Fibroblast of skin of back (primary cell): Measurements from ENCODE around the gene PCDHA5. TPM values are rescaled to one million over a fixed set of nuclear protein-coding genes. Genes with fewer than 3 reads are reported as not detected.
"Not testable (repeated sequence)": the region's sequence is repeated elsewhere in the genome, so short reads cannot be mapped to it uniquely, and the experiment has no call there.

Experiments
- DNase-seq: peaks from one replicate; pipeline ENCODE4 v3.0.0-alpha.2; 2013
- polyA plus RNA-seq, 2 experiments: library from polyadenylated mRNA; unstranded; fragments of 120-200 nt; gene quantifications; one replicate each; pipeline ENCODE4 v1.2.1, GENCODE V29; 2013; ENCODE audit not compliant: insufficient read length in 2 of 2

Gene PCDHA5
- polyA plus RNA-seq (2013, experiment 1 of 2; ENCODE audit: insufficient read length), result not detected
- polyA plus RNA-seq (2013, experiment 2 of 2; ENCODE audit: insufficient read length), result not detected

- no peak for DNase-seq
Observed at GRCh38 chr5:140821375-140822280, at the start of gene PCDHA5. PCDHA5 (plus strand) TSS chr5:140821613.

GRCh38 chr5:140780512-140780911 lies 40.9 kb upstream of the PCDHA5 start:
- no peak for DNase-seq

GRCh38 chr5:140785905-140786686 lies 35.3 kb upstream of the PCDHA5 start, which contains the start of gene PCDHA1:
PCDHA1 (plus strand) TSS chr5:140786140.
- no peak for DNase-seq

GRCh38 chr5:140787422-140787821 lies 34.0 kb upstream of the PCDHA5 start:
- DNase-seq, result not testable (repeated sequence)

GRCh38 chr5:140787849-140788504 lies 33.4 kb upstream of the PCDHA5 start:
- DNase-seq, result not testable (repeated sequence)

- no peak for DNase-seq
Observed at GRCh38 chr5:140791089-140791488, 30.3 kb upstream of the PCDHA5 start.

- no peak for DNase-seq
Observed at GRCh38 chr5:140794595-140795258, 26.7 kb upstream of the PCDHA5 start, which contains the start of gene PCDHA2. PCDHA2 (plus strand) TSS chr5:140794852.

- peak; percentile 3 for DNase-seq
Observed at GRCh38 chr5:140795259-140795641, 26.2 kb upstream of the PCDHA5 start.

GRCh38 chr5:140796072-140796717 lies 25.2 kb upstream of the PCDHA5 start:
- DNase-seq, result not testable (repeated sequence)

- no peak for DNase-seq
Observed at GRCh38 chr5:140796718-140797095, 24.7 kb upstream of the PCDHA5 start.

- peak; percentile 21 for DNase-seq
Observed at GRCh38 chr5:140800816-140801493, 20.5 kb upstream of the PCDHA5 start, which contains the start of gene PCDHA3. PCDHA3 (plus strand) TSS chr5:140801057.

GRCh38 chr5:140801494-140801841 lies 19.9 kb upstream of the PCDHA5 start:
- DNase-seq, result no peak

- DNase-seq, result not testable (repeated sequence)
Observed at GRCh38 chr5:140802381-140802780, 19.0 kb upstream of the PCDHA5 start.

GRCh38 chr5:140802781-140803271 lies 18.6 kb upstream of the PCDHA5 start:
- DNase-seq, result no peak

GRCh38 chr5:140806834-140807775 lies 14.3 kb upstream of the PCDHA5 start, which contains the start of gene PCDHA4:
PCDHA4 (plus strand) TSS chr5:140807068.
- peak; percentile 8 for DNase-seq

GRCh38 chr5:140808241-140808888 lies 13.0 kb upstream of the PCDHA5 start:
- not testable (repeated sequence) for DNase-seq

- no peak for DNase-seq
Observed at GRCh38 chr5:140808889-140809291, 12.5 kb upstream of the PCDHA5 start.

- DNase-seq, result no peak
Observed at GRCh38 chr5:140822281-140822629, 842 bp downstream of the PCDHA5 start.

- DNase-seq, result not testable (repeated sequence)
Observed at GRCh38 chr5:140822969-140823368, 1.6 kb downstream of the PCDHA5 start.
